Activated effector memory CD4-positive, alpha-beta T cell treated with Interleukin-2 at 50 U/mL for 16 hours (primary cell): ENCODE measurements around the gene PLEKHM1.

Experiments
- DNase-seq: peaks from one replicate; pipeline ENCODE4 v3.0.0-alpha.2; 2020

PLEKHM1 gene

DNA sequence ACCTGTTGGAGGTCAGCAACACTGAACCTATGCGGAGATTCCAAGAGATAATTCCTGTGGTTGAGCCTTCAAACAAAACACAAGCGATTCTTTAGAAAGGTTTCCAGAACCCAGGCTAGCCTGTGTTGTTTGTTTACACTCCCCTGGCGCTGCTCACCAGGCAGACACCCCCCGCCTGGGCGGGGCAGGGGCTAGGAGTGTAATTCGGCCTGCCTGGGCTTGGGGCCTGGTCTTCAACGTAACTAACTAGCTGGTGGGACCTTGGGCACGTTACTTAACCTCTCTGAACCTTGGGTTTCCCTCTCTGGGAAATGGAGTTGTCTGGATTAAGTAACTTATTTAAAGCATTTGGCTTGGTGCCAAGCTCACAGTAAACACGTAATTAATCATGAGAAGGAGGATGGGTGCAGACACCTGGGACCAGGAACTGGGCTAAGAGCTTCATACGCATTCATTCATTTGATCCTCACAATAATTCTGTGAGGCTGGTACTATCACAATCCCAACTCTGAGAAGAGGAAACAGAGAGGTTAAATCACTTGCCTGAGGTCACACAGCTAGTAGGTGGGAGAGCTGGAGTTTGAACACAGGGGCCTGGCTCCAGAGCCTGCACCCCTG lies 50.3 kb downstream of the PLEKHM1 start:
- no peak for DNase-seq

- DNase-seq: no peak
Measured at GRCh38 chr17:45438931-45439610, 51.5 kb downstream of the PLEKHM1 start.

DNA sequence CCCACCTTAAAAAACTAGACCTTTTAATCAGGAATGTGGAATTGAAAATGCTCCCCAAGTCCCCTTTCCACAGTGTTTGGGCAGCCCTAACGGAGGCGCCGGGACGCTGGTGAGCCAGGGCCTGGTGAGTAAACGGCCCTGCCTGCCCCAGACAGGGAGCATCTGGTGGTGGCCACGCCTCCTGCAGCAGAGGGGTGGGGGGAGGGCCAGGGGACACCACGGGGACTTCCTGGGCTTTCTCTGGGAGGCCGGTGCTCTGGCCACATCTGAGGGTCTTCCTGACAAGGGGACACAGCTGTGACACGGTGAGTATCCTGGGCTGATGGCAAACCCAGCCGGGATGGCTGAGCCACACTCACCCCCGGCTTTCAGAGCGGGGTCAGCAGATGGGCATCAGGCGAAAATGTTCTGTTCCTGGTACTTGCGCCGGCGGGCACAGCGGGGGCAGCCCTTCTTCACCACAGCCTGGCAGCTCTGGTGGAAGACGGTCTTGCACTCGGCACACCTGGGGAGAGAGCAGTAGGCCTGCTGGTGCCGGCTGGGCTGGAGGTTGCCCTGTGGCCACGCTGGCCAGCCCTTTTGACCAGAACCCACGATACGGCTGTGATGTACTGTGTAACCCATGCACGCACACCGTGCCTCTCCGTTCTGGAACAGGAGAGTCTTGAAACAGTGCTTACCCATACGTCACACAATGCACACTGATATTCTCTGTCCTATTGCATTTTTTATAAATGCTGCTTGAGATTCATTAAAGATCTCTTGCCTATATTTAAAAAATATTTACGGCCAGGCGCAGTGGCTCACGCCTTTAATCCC lies 52.8 kb downstream of the PLEKHM1 start:
- DNase-seq: no peak

GRCh38 chr17:45436625-45437464 lies 53.7 kb downstream of the PLEKHM1 start:
- DNase-seq: no peak

GRCh38 chr17:45436161-45436560 lies 54.4 kb downstream of the PLEKHM1 start:
- no peak for DNase-seq

DNA sequence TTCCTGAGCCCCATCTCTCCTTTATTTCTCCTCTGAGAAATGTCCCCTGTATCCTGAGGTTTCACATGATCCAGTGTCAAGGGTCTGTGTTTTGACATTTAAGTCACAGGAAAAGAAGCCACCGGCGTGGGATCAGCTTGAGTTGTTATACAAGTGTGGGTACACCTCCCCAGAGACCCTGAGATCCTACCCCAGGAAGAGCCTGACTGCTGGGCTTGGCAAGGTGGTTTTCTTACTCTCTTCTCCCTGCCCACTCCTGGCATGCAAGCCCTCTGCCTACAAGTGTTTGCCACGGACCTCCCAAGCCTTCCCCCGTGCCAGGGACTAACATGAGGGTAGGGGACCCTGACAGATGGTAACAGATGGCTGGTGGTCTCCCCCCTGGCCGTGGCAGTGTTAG lies 55.0 kb downstream of the PLEKHM1 start:
- no peak for DNase-seq

GRCh38 chr17:45433159-45433535 lies 57.4 kb downstream of the PLEKHM1 start:
- no peak for DNase-seq

DNA sequence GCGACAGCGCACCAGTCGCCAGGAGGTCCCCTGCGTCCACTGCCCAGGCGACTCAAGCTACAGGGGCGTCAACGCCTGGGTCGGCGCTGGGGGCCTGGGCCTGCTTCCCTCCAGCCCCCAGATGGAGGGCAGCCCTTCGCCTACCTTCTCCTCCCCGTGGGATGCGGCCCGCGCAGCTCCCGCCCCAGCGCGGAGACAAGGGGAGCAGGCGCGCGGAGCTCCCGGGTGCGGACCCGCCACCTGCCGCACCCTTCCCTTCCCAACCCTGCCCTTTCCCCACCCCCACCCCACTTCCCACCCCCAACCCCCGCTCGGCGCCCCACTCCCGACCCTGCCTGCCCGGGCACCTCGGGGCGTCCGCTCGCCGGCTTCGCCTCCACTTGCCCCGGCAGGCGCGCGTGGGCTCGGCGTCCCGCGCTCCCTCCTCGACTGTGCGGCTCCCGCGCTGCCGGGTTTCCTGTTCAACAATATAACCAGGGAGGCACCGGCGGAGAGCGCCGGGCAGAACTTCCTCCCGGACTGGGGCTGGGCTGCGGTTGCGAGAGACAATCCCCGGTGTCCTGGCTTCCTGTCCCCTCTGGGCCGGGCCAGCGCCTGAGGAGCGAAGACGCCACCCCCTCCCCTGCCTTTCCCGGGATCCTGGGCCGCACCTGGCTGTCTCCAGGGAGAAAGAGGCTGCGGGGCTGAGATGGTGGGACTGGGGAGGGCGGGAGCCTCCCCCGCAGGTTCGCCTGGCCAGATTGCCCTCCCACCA lies 57.9 kb downstream of the PLEKHM1 start, which contains the start of gene ARHGAP27:
ARHGAP27 (minus strand) TSS at position 466 of the 754 bp plus-strand sequence. CDS start 2,591 bp downstream, outside the sequence.
- DNase-seq: no peak

GRCh38 chr17:45431531-45432404 lies 58.8 kb downstream of the PLEKHM1 start:
- DNase-seq: peak; percentile 60

- no peak for DNase-seq
Measured at GRCh38 chr17:45430738-45431530, 59.6 kb downstream of the PLEKHM1 start.

DNA sequence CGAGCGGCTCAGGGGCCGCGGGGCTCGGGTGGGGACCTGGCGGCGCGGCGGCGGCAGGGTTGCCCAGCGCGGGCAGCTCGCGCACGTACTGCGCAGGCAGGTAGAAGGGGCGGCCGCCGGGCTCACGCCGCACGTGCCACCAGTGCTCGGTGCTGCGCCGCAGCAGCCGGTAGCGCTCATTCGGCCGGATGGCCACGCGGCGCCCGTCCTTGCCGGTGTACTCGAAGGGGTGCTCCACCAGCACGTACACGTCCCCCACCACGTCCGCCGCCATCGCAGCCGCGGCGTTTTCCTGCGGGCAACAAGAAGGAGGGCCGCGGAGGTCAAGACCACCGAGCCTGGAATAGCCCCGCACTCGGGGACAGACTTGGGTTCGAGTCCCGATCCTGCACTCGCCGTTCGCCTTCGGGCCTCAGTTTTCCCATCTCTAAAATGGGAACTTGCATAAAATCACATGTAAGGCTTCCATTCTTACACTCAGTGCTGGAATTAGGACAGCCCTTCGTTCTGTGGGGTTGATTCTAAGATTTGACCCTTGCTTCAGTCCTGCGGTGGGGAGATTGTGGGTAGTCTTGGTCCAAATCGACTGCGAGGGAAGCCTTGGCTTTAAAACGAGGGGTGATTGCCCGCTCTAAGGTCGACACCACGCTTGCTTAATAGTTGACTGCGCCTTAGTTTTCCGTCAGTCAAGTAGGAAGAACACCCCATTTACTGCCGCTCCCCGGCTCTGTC lies 60.3 kb downstream of the PLEKHM1 start:
- DNase-seq: no peak

- no peak for DNase-seq
Measured at GRCh38 chr17:45429339-45430005, 61.0 kb downstream of the PLEKHM1 start.

DNA sequence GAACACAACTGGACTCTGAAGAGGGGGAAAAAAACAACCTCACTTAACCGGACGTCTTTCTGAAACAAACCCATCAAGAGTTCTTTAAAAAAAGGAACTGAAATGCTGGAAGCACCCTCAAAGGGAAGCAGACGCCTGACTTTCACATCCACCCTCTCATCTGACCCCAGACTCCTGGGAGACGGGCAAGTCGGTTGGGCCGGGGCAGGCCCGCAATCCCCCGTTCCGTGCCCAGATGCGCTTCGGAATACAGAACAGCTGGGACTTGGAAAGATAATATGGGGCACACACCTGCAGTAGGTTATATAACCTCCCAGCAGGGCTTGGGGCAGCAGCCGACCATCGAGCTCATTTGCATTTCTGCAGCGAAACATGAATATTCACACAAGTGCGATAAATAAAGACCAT lies 61.6 kb downstream of the PLEKHM1 start:
- no peak for DNase-seq

DNA sequence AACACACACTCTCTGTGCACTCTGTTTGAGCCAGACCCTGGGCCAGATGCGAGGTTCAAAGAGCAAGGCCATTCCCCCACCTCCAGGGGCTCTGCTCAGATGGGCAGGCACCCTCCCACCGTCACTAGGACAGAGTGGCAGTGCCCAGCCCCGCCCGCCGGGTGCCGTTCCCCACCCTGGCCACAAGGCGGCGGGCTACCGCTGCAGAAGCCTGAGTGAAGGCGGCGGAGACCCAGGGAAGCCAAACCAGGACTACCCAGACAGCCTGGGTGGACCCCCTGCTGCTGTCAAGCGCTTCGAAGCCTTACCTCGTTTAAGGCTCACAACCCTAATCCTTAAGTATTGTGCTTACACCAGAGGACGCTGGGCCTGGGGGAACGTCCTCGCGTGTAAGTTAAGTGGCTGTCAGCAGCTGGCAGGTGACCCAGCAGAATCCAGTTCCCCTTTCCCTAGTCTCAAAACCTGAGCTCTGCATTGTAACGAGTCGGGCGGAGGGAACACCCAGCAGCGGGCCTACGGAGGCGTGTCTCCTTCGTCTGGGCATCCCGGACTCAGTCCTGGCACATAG lies 62.4 kb downstream of the PLEKHM1 start:
- peak; percentile 74 for DNase-seq

DNA sequence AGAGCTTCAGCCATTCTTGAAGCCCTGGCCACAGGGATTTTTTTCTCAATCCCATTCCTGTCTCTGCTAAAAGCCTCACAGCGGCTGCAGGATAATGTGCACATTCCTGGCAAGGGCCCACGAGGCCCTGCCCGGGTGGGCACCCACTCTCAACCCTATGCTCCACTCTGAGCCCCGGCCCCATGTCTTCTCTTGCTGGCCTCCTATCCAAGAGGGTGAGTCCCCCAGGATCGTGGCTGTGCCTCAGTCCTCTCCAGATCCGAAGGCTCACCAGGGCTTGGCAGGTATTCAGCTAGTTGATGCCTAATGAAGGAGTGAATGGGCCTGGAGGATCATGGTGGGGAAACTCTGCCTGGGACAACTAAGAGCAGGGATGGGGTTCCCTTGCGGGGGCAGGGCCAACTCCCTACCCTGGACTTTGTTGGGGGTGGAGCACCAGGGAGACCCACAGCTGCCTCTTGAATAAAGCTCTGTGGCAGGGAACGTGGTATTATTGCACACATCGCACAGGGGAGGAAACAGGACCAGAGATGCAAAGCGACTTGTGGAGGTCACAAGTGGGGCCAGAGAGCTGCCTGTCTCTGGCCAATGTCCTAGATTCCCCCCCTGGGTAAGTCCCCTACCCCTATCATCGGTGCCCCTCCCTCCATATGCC lies 63.2 kb downstream of the PLEKHM1 start:
- DNase-seq: no peak

- no peak for DNase-seq
Measured at GRCh38 chr17:45426561-45426960, 64.0 kb downstream of the PLEKHM1 start.

GRCh38 chr17:45425984-45426413 lies 64.5 kb downstream of the PLEKHM1 start:
- no peak for DNase-seq
